ENCODE data around the gene MGAT4A.
"Not testable (repeated sequence)": the region's sequence is repeated elsewhere in the genome, so short reads cannot be mapped to it uniquely, and the experiment has no call there.

The MGAT4A gene

GRCh38 chr2:98759827-98760625 lies 29.1 kb upstream of the MGAT4A start:
- no peak for DNase-seq (ENCODE audit: low read depth in 3 of 3, low spot score in 1 of 3)

DNA sequence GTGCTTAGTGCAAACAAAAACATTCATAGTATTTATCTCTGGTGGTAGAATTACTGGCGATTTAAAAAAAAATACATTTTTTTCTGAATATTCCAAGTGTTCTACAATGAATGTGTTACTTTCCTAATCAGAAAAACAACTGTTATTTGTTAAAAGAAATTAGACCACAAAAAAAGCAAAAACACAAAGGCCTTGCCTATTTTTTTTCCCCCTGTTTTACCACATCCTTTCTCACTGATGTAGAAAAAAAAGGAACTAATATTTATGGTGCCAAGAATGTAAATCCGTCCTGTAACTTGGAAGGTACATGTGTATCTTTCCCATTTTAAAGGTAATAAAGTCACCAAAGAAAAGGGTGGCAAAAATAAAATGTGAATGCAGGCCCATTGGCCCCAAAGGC lies 28.4 kb upstream of the MGAT4A start:
- no peak for DNase-seq (ENCODE audit: low read depth in 3 of 3, low spot score in 1 of 3)

DNA sequence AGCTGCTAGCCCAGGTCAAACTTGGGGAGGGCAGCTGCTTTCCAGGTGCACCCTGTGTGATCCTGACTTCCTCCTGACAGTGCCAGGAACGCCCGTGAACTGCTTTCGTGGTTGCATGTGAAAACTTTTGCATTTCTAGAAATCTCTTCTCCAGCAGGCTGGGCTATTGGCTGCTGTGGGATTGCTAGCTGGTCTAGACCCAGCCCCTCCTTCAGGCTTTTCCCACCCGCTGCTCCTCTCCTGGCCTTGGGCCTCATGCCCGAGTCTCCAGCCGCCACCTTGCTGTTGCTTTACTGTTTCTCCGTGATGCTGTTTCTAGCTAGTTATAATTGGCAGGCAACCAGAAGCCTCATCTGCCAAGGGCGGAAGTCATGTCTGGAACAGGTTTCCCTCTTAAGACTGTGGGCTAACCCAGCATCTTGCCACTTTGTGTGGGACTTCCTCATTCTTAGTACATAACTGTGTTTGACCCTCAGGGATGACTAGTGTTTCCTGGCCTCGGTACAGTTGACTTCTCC lies 27.0 kb upstream of the MGAT4A start:
- peak in 2 of 3 donors; percentile 29 to 53 for DNase-seq (ENCODE audit: low read depth in 3 of 3, low spot score in 1 of 3)

- no peak for DNase-seq (ENCODE audit: low read depth in 3 of 3, low spot score in 1 of 3)
These were observed 22.9 kb upstream of the MGAT4A start for GRCh38 chr2:98753801-98754200.

- DNase-seq (ENCODE audit: low read depth in 3 of 3, low spot score in 1 of 3) = not testable (repeated sequence)
These were observed 21.8 kb upstream of the MGAT4A start for GRCh38 chr2:98752711-98753110.

GRCh38 chr2:98751748-98752147 lies 20.8 kb upstream of the MGAT4A start:
- no peak for DNase-seq (ENCODE audit: low read depth in 3 of 3, low spot score in 1 of 3)

GRCh38 chr2:98750593-98751282 lies 19.8 kb upstream of the MGAT4A start:
- DNase-seq (ENCODE audit: low read depth in 3 of 3, low spot score in 1 of 3) = no peak

DNA sequence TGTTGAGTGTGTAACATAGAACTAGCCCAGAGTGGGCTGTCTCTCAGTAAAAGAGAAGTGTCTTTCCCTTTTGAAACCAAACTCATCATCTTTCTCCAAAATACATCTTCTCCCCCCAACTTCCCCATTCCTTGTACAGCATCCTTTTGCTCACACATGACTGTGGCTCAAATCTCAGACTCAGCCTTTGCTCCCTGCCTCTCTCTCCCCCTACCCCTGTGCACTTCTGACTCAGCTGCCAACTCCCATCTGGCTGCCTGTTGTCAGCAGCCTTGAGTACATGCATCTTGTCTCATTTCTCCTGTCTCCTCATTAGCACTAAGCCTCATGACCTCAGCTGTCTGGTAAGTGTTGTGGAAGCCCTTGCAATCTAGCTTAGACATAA lies 18.1 kb upstream of the MGAT4A start:
- no peak for DNase-seq (ENCODE audit: low read depth in 3 of 3, low spot score in 1 of 3)

GRCh38 chr2:98748292-98749065 lies 17.5 kb upstream of the MGAT4A start:
- no peak for DNase-seq (ENCODE audit: low read depth in 3 of 3, low spot score in 1 of 3)

GRCh38 chr2:98747888-98748287 lies 17.0 kb upstream of the MGAT4A start:
- no peak for DNase-seq (ENCODE audit: low read depth in 3 of 3, low spot score in 1 of 3)

GRCh38 chr2:98746426-98746825 lies 15.5 kb upstream of the MGAT4A start:
- DNase-seq (ENCODE audit: low read depth in 3 of 3, low spot score in 1 of 3) = no peak

GRCh38 chr2:98744595-98744994 lies 13.7 kb upstream of the MGAT4A start:
- no peak for DNase-seq (ENCODE audit: low read depth in 3 of 3, low spot score in 1 of 3)

- DNase-seq (ENCODE audit: low read depth in 3 of 3, low spot score in 1 of 3) = no peak
These were observed 12.9 kb upstream of the MGAT4A start for GRCh38 chr2:98743835-98744234.

DNA sequence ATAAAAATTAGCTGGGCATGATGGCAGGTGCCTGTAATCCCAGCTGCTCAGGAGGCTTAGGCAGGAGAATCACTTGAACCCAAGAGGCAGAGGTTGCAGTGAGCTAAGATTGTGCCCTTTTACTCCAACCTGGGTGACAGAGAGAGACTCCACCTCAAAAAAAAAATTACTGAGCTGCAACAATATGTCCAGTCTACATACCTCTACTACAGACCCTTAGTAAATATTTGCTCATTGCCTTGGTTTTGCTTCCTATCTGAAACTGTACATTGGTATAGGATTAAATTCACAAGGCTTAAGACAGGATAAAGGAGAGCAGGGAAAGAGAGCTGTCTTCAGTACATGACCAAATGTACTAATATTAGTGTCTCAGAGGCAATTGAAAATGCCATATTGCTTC lies 8.1 kb upstream of the MGAT4A start:
- DNase-seq (ENCODE audit: low read depth in 3 of 3, low spot score in 1 of 3) = no peak

DNA sequence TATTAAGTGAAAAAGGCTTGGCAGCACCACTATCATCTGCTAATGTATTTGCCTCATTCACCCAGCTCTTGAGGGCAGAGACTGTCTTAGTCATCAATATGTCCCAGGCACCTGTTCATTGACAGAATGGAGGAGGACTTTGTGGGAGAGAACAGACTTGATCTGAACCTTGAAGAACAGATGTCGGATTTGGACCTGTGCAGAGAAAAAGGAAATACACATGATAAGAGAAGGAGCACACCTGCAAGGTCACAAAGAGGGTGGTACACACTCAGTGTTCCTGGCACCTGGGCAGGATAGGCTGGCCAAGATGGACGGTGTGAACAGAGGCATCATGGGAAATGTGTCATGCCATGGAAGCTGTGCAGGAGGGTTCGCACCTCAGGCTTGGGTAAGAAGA lies 7.4 kb upstream of the MGAT4A start:
- no peak for DNase-seq (ENCODE audit: low read depth in 3 of 3, low spot score in 1 of 3)

GRCh38 chr2:98737848-98738247 lies 6.9 kb upstream of the MGAT4A start:
- DNase-seq (ENCODE audit: low read depth in 3 of 3, low spot score in 1 of 3) = no peak

DNA sequence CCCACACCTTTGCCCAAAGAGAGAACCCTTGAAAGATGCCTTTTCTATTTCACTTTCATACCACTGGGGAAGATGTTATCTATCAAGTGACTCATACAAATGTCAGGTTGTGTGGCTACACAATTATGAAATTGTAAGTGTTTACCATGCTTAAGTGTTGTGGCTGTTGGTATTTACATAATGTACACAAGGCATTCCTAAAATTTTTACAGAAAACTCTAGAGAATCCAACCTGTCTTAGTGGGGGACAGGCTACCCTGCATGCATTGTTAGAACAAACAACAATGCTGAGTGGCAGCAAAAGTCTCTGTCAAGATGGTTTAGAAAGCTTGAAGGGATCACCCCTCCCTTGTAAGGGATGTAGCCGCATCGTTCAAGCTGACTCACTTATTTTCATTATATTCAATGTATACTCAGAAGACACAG lies 5.5 kb upstream of the MGAT4A start:
- no peak for DNase-seq (ENCODE audit: low read depth in 3 of 3, low spot score in 1 of 3)

DNA sequence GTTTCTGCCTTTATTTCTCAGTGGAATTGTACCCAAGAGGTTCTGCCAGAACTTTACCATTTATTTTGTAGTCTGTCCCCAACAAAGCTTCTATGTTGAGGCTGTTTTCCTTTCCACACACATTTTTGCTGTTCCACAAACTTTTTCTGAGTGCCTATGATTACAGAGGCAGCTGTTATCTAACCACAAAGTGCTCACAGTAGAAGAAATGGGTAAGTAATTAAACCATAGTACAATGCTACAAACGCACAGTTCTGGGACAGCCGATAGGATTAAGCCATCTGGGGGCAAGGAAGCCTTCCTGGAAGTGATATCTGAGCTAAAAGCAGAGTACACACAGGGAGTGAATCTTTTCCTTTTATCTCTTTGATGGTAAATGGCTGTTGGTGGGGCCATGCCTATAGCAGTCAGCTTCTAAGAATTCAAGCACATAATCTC lies 3.9 kb upstream of the MGAT4A start:
- DNase-seq (ENCODE audit: low read depth in 3 of 3, low spot score in 1 of 3) = no peak

DNA sequence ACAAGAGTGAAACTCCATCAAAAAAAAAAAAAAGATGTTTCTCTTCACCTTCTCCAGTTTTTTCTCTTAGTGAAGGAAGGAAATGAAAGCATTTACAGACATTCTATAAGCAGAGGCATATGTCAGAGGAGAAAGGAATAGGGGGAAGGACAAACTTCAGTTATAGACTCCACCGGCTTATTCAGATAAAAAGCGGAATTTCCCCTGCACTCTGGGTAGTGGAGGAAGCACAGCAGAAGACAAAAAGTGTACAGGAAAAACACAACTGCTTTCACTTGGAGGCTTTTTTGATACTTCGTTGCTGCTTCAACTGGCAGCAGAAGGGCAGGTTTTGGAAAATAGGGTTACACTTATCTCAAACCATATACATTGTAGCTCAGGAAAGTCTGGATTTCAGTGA lies 3.2 kb upstream of the MGAT4A start:
- DNase-seq (ENCODE audit: low read depth in 3 of 3, low spot score in 1 of 3) = no peak

DNA sequence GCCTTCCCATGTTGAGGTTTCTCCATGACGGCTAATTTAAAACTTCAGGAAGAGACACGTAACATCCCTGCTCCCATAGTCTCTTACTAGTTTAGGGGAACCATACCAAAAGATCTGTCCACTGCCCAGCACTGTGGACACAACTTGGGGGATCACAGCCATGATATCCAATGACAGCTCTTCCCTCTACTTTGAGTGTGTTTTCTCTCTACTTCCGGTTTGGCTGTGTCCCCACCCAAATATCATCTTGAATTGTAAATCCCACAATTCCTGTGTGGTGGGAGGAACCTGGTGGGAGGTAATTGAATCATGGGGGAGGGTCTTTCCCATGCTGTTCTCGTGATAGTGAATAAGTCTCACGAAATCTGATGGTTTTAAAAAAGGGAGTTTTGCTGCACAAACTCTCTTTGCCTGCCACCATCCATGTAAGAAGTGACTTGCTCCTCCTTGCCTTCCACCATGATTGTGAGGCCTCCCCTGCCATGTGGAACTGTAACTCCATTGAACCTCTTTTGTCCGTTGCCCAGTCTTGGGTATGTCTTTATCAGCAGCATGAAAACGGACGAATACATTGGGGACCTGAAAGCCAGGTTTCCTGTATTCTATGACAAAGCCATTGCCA lies 1.6 kb upstream of the MGAT4A start:
- no peak for DNase-seq (ENCODE audit: low read depth in 3 of 3, low spot score in 1 of 3)

DNA sequence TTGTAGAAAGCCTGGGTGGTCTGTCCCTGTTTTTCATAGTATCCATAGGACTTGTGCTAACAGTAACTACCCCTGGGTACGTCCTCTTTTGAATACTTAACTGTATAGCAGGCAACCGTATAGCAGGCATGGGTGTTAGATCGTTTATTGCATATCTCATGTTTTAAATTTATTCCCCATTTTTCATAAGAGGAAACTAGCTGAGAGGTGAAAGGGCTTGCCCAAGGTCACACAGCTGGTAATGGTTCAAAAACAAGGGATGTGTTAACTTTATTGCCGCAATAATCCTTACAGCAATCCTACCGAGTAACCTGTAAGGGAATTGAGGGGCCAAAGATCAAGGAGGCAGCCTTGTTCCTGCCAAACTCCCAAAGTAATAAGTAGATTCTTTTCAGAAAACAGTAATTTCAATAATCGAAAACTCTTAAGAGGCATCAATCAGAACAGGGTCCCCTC lies 990 bp upstream of the MGAT4A start:
- no peak for DNase-seq (ENCODE audit: low read depth in 3 of 3, low spot score in 1 of 3)
